ENCODE measurements around the gene VMP1.
"Not testable (repeated sequence)": the region's sequence is repeated elsewhere in the genome, so short reads cannot be mapped to it uniquely, and the experiment has no call there.

Gene VMP1

GRCh38 chr17:59780548-59780947, 73.1 kb downstream of the VMP1 start:
- not testable (repeated sequence) for DNase-seq (ENCODE audit: low read depth)

- DNase-seq (ENCODE audit: low read depth) = peak; percentile 30
These were observed 76.0 kb downstream of the VMP1 start for GRCh38 chr17:59783221-59784047.

GRCh38 chr17:59785091-59785799, 77.8 kb downstream of the VMP1 start:
- DNase-seq (ENCODE audit: low read depth) = peak; percentile 74

- no peak for DNase-seq (ENCODE audit: low read depth)
These were observed 78.7 kb downstream of the VMP1 start for GRCh38 chr17:59786213-59786535.

GRCh38 chr17:59786536-59787319, 79.3 kb downstream of the VMP1 start:
- peak; percentile 99 for DNase-seq (ENCODE audit: low read depth)

- not testable (repeated sequence) for DNase-seq (ENCODE audit: low read depth)
These were observed 82.4 kb downstream of the VMP1 start for GRCh38 chr17:59789849-59790248.

- not testable (repeated sequence) for DNase-seq (ENCODE audit: low read depth)
These were observed 83.0 kb downstream of the VMP1 start for GRCh38 chr17:59790418-59790817.

- DNase-seq (ENCODE audit: low read depth) = peak; percentile 87
These were observed 83.5 kb downstream of the VMP1 start for GRCh38 chr17:59790910-59791309.

GRCh38 chr17:59791603-59792457, 84.4 kb downstream of the VMP1 start:
- peak; percentile 35 for DNase-seq (ENCODE audit: low read depth)

- DNase-seq (ENCODE audit: low read depth) = not testable (repeated sequence)
These were observed 85.0 kb downstream of the VMP1 start for GRCh38 chr17:59792458-59792823.

GRCh38 chr17:59793205-59793604, 85.8 kb downstream of the VMP1 start:
- DNase-seq (ENCODE audit: low read depth) = no peak

- DNase-seq (ENCODE audit: low read depth) = no peak
These were observed 88.7 kb downstream of the VMP1 start for GRCh38 chr17:59796138-59796537.

GRCh38 chr17:59796785-59797205, 89.3 kb downstream of the VMP1 start:
- peak; percentile 27 for DNase-seq (ENCODE audit: low read depth)

GRCh38 chr17:59798111-59798510, 90.7 kb downstream of the VMP1 start:
- DNase-seq (ENCODE audit: low read depth) = no peak

- no peak for DNase-seq (ENCODE audit: low read depth)
These were observed 93.1 kb downstream of the VMP1 start for GRCh38 chr17:59800530-59800942.

GRCh38 chr17:59802160-59802559, 94.7 kb downstream of the VMP1 start:
- DNase-seq (ENCODE audit: low read depth) = no peak

- peak; percentile 22 for DNase-seq (ENCODE audit: low read depth)
These were observed 97.5 kb downstream of the VMP1 start for GRCh38 chr17:59804901-59805465.

GRCh38 chr17:59806322-59806721, 98.9 kb downstream of the VMP1 start:
- DNase-seq (ENCODE audit: low read depth) = not testable (repeated sequence)

- peak; percentile 61 for DNase-seq (ENCODE audit: low read depth)
These were observed 100.5 kb downstream of the VMP1 start for GRCh38 chr17:59807892-59808509.

- DNase-seq (ENCODE audit: low read depth) = no peak
These were observed 103.4 kb downstream of the VMP1 start for GRCh38 chr17:59810894-59811153.

GRCh38 chr17:59811209-59811608, 103.8 kb downstream of the VMP1 start:
- no peak for DNase-seq (ENCODE audit: low read depth)
